Measurements from ENCODE around the gene IFT80. TPM values are rescaled to one million over a fixed set of nuclear protein-coding genes. Genes with fewer than 3 reads are reported as not detected.
"Not testable (repeated sequence)": the region's sequence is repeated elsewhere in the genome, so short reads cannot be mapped to it uniquely, and the experiment has no call there.

IFT80 gene
- total RNA-seq, 2 experiments from 2014 or later = 27.5 to 29.7 TPM

- ChIA-PET POLR2A (no interaction called here), CTCF (no interaction called here)
- DNase-seq (no peak), ATAC-seq (no peak)
- Mint-ChIP-seq H3K27me3 (ENCODE audit: low read depth) (peaks cover 21% of the 10 kb centered on the region), H3K4me3 (no peak overlapping the region), H3K9me3 (ENCODE audit: insufficient read depth) (no peaks in the 10 kb centered on the region), H3K27ac (no peak overlapping the region), H3K36me3 (ENCODE audit: low read depth) (no peaks in the 10 kb centered on the region), H3K4me1 (ENCODE audit: low read depth) (no peaks in the 10 kb centered on the region)
These were observed 153.7 kb downstream of the IFT80 start for GRCh38 chr3:160245261-160245800.

- H3K27me3 Mint-ChIP-seq (ENCODE audit: low read depth) = peaks cover 14% of the 10 kb centered on the region
- DNase-seq; POLR2A ChIA-PET; CTCF ChIA-PET; H3K27ac Mint-ChIP-seq; H3K4me1 Mint-ChIP-seq (ENCODE audit: low read depth); H3K9me3 Mint-ChIP-seq (ENCODE audit: insufficient read depth); H3K36me3 Mint-ChIP-seq (ENCODE audit: low read depth); H3K4me3 Mint-ChIP-seq; ATAC-seq: not testable (repeated sequence)
These were observed 158.3 kb downstream of the IFT80 start for GRCh38 chr3:160240719-160241118.

- Mint-ChIP-seq H3K4me1 (ENCODE audit: low read depth) (no peaks in the 10 kb centered on the region), H3K36me3 (ENCODE audit: low read depth) (no peaks in the 10 kb centered on the region), H3K27ac (no peak overlapping the region), H3K27me3 (ENCODE audit: low read depth) (peaks cover 26% of the 10 kb centered on the region), H3K9me3 (ENCODE audit: insufficient read depth) (no peaks in the 10 kb centered on the region), H3K4me3 (no peak overlapping the region)
- ATAC-seq = no peak
- ChIA-PET POLR2A (no interaction called here), CTCF (no interaction called here)
- no peak for DNase-seq
These were observed 167.0 kb downstream of the IFT80 start for GRCh38 chr3:160232014-160232413.

GRCh38 chr3:160227419-160227818 is 171.6 kb downstream of the IFT80 start:
- peaks cover 52% of the 10 kb centered on the region for H3K27me3 Mint-ChIP-seq (ENCODE audit: low read depth)
- H3K36me3 Mint-ChIP-seq (ENCODE audit: low read depth) = no peaks in the 10 kb centered on the region
- peaks cover 18% of the 10 kb centered on the region for H3K4me1 Mint-ChIP-seq (ENCODE audit: low read depth)
- H3K27ac Mint-ChIP-seq = no peak overlapping the region
- H3K4me3 Mint-ChIP-seq = no peak overlapping the region
- no peaks in the 10 kb centered on the region for H3K9me3 Mint-ChIP-seq (ENCODE audit: insufficient read depth)
- DNase-seq (no peak), ATAC-seq (no peak)
- ChIA-PET POLR2A (no interaction called here), CTCF (interaction anchor here (1.0 kb wide), 1 partner anchor 8 kb away, joined by 3 read pairs; no protein-coding TSS in a partner anchor)

GRCh38 chr3:160226026-160226907 is 172.8 kb downstream of the IFT80 start:
- H3K27me3 Mint-ChIP-seq (ENCODE audit: low read depth) = peaks cover 53% of the 10 kb centered on the region
- H3K36me3 Mint-ChIP-seq (ENCODE audit: low read depth) = no peaks in the 10 kb centered on the region
- DNase-seq (peak; percentile 22), ATAC-seq (peak; percentile 2)
- no peak overlapping the region for H3K27ac Mint-ChIP-seq
- ChIA-PET POLR2A (interaction anchor here (0.6 to 1.3 kb wide), 3 partner anchors 10 to 174 kb away, joined by 3 to 6 read pairs (median 4); partner anchors contain the start of gene SMC4), CTCF (interaction anchor here (0.7 to 1.9 kb wide), 5 partner anchors 10 to 378 kb away, joined by 3 to 5 read pairs (median 3); no protein-coding TSS in a partner anchor)
- H3K9me3 Mint-ChIP-seq (ENCODE audit: insufficient read depth) = no peaks in the 10 kb centered on the region
- H3K4me1 Mint-ChIP-seq (ENCODE audit: low read depth) = peaks cover 18% of the 10 kb centered on the region
- peak overlapping the region; percentile 65 for H3K4me3 Mint-ChIP-seq

GRCh38 chr3:160225176-160226025 is 173.6 kb downstream of the IFT80 start, which contains the start of gene C3orf80:
TSS of gene C3orf80 (plus strand) at chr3:160225422. CDS start at chr3:160225636, 214 bp downstream.
- peaks cover 18% of the 10 kb centered on the region for H3K4me1 Mint-ChIP-seq (ENCODE audit: low read depth)
- ATAC-seq (peak; percentile 93), DNase-seq (peak; percentile 56)
- H3K27me3 Mint-ChIP-seq (ENCODE audit: low read depth) = peaks cover 57% of the 10 kb centered on the region
- CTCF ChIA-PET = interaction anchor here (0.7 to 1.9 kb wide), 6 partner anchors 9 to 377 kb away, joined by 3 to 5 read pairs (median 3); partner anchors contain the start of gene IL12A
- H3K9me3 Mint-ChIP-seq (ENCODE audit: insufficient read depth) = no peaks in the 10 kb centered on the region
- peak within 1 kb of the TSS; percentile 66 for H3K4me3 Mint-ChIP-seq
- no peaks in the 10 kb centered on the region for H3K36me3 Mint-ChIP-seq (ENCODE audit: low read depth)
- POLR2A ChIA-PET = interaction anchor here (0.6 to 1.3 kb wide), 3 partner anchors 11 to 175 kb away, joined by 3 to 6 read pairs (median 4); partner anchors contain the start of gene SMC4
- no peak within 1 kb of the TSS for H3K27ac Mint-ChIP-seq

GRCh38 chr3:160224811-160225175 is 174.2 kb downstream of the IFT80 start:
- H3K9me3 Mint-ChIP-seq (ENCODE audit: insufficient read depth) = no peaks in the 10 kb centered on the region
- no peaks in the 10 kb centered on the region for H3K36me3 Mint-ChIP-seq (ENCODE audit: low read depth)
- DNase-seq = no peak
- peak overlapping the region; percentile 66 for H3K4me3 Mint-ChIP-seq
- peaks cover 57% of the 10 kb centered on the region for H3K27me3 Mint-ChIP-seq (ENCODE audit: low read depth)
- ChIA-PET POLR2A (interaction anchor here (1.3 kb wide), 1 partner anchor 175 kb away, joined by 4 read pairs; the partner anchor contains the start of gene SMC4), CTCF (interaction anchor here (1.1 to 1.9 kb wide), 3 partner anchors 8 to 236 kb away, joined by 3 to 5 read pairs (median 4); partner anchors contain the start of gene IL12A)
- peaks cover 18% of the 10 kb centered on the region for H3K4me1 Mint-ChIP-seq (ENCODE audit: low read depth)
- H3K27ac Mint-ChIP-seq = no peak overlapping the region
- ATAC-seq = no peak

GRCh38 chr3:160224256-160224655 is 174.8 kb downstream of the IFT80 start:
- no peak overlapping the region for H3K4me3 Mint-ChIP-seq
- ChIA-PET CTCF (no interaction called here), POLR2A (no interaction called here)
- peaks cover 60% of the 10 kb centered on the region for H3K27me3 Mint-ChIP-seq (ENCODE audit: low read depth)
- no peaks in the 10 kb centered on the region for H3K9me3 Mint-ChIP-seq (ENCODE audit: insufficient read depth)
- H3K27ac Mint-ChIP-seq = no peak overlapping the region
- H3K4me1 Mint-ChIP-seq (ENCODE audit: low read depth) = peaks cover 18% of the 10 kb centered on the region
- ATAC-seq = no peak
- DNase-seq = no peak
- no peaks in the 10 kb centered on the region for H3K36me3 Mint-ChIP-seq (ENCODE audit: low read depth)

GRCh38 chr3:160221019-160221418 is 178.0 kb downstream of the IFT80 start:
- ChIA-PET CTCF (interaction anchor here (0.9 to 1.3 kb wide), 2 partner anchors 19 to 234 kb away, joined by 3 read pairs; no protein-coding TSS in a partner anchor), POLR2A (no interaction called here)
- Mint-ChIP-seq H3K27ac (no peak overlapping the region), H3K4me3 (no peak overlapping the region), H3K9me3 (ENCODE audit: insufficient read depth) (no peaks in the 10 kb centered on the region), H3K27me3 (ENCODE audit: low read depth) (peaks cover 55% of the 10 kb centered on the region), H3K36me3 (ENCODE audit: low read depth) (no peaks in the 10 kb centered on the region), H3K4me1 (ENCODE audit: low read depth) (peaks cover 12% of the 10 kb centered on the region)
- DNase-seq = no peak
- no peak for ATAC-seq

GRCh38 chr3:160220038-160220437 is 179.0 kb downstream of the IFT80 start:
- no peak overlapping the region for H3K4me3 Mint-ChIP-seq
- DNase-seq (no peak), ATAC-seq (no peak)
- peaks cover 54% of the 10 kb centered on the region for H3K27me3 Mint-ChIP-seq (ENCODE audit: low read depth)
- no peaks in the 10 kb centered on the region for H3K9me3 Mint-ChIP-seq (ENCODE audit: insufficient read depth)
- H3K4me1 Mint-ChIP-seq (ENCODE audit: low read depth) = peaks cover 10% of the 10 kb centered on the region
- ChIA-PET CTCF (interaction anchor here (1.3 kb wide), 1 partner anchor 18 kb away, joined by 3 read pairs; no protein-coding TSS in a partner anchor), POLR2A (no interaction called here)
- no peaks in the 10 kb centered on the region for H3K36me3 Mint-ChIP-seq (ENCODE audit: low read depth)
- no peak overlapping the region for H3K27ac Mint-ChIP-seq

- ATAC-seq = no peak
- CTCF ChIA-PET = interaction anchor here (1.1 to 1.4 kb wide), 2 partner anchors 186 to 334 kb away, joined by 3 read pairs; no protein-coding TSS in a partner anchor
These were observed 180.9 kb downstream of the IFT80 start for GRCh38 chr3:160218136-160218535.

More at GRCh38 chr3:160218136-160218535, 180.9 kb downstream of the IFT80 start:
- Mint-ChIP-seq H3K9me3 (ENCODE audit: insufficient read depth) (no peaks in the 10 kb centered on the region), H3K4me1 (ENCODE audit: low read depth) (no peaks in the 10 kb centered on the region), H3K4me3 (no peak overlapping the region), H3K27me3 (ENCODE audit: low read depth) (peaks cover 41% of the 10 kb centered on the region), H3K36me3 (ENCODE audit: low read depth) (no peaks in the 10 kb centered on the region), H3K27ac (no peak overlapping the region)
- POLR2A ChIA-PET = no interaction called here
- DNase-seq = no peak
